Adrenal gland (tissue), 12 donors: ENCODE results near the gene SNTA1. TPM values are rescaled to one million over a fixed set of nuclear protein-coding genes. Genes with fewer than 3 reads are reported as not detected.
A peak's percentile ranks its signal among the peaks of the same experiment; 100 is the strongest.
"Not testable (repeated sequence)": the region's sequence is repeated elsewhere in the genome, so short reads cannot be mapped to it uniquely, and the experiment has no call there.

ENCODE experiments used
- DNase-seq, 7 donors: peaks; one replicate each; pipeline ENCODE4 v3.0.0-alpha.2; 2019 to 2020
- H3K27ac ChIP-seq, 5 donors: fragments of 200-600 bp; sonication (generic) in 4 of 5; 1 replicate in 3 of 5; 2 replicates in 2 of 5; pipeline versions ENCODE4 v1.5.1 to v1.8.0; 2016 to 2020; ENCODE audit warnings: mild to moderate bottlenecking in 1 of 5
- H3K27me3 ChIP-seq: fragments of 200-600 bp; 2 replicates; pipeline ENCODE4 v1.8.0; 2021
- H3K36me3 ChIP-seq, 2 donors: fragments of 200-600 bp; replicated peaks in 1 of 2; 1 replicate in 1 of 2; 2 replicates in 1 of 2; pipeline versions ENCODE4 v1.5.1 to v1.8.0; 2018 to 2022
- H3K4me1 ChIP-seq, 2 donors: fragments of 200-600 bp; replicated peaks in 1 of 2; 1 replicate in 1 of 2; 2 replicates in 1 of 2; pipeline versions ENCODE4 v1.5.1 to v1.8.0; 2018 to 2021
- H3K4me3 ChIP-seq, 4 donors: fragments of 200-600 bp; sonication (generic) in 3 of 4; one replicate each; pipeline ENCODE4 v1.5.1; 2016 to 2018
- H3K9me3 ChIP-seq, 3 donors: fragments of 200-600 bp; sonication (generic) in 1 of 3; replicated peaks in 1 of 3; 1 replicate in 2 of 3; 2 replicates in 1 of 3; pipeline versions ENCODE4 v1.5.1 to v1.8.0; 2016 to 2021
- POLR2A ChIP-seq, 2 donors: fragments of 450-650 bp; IDR thresholded peaks; one replicate each; pipeline ENCODE4 v1.6.1; 2017; ENCODE audit warnings: antibody characterized with exemption in 2 of 2, mild to moderate bottlenecking in 2 of 2, moderate library complexity in 1 of 2
- WGBS, 4 donors: extraction: QIAGEN DNeasy Blood & Tissue Kit in 2 of 4; methylation state at CpG; one replicate each; pipeline versions ENCODE4 v1.1.5 to v1.1.7; 2013 to 2017; 5-methylcytosine and 5-hydroxymethylcytosine counted together
- intact Hi-C, 2 donors: fragments of 100-400 bp; cut with DNase I; formaldehyde crosslinking; loops; one replicate each; pipeline versions ENCODE4 v1.14.1 to v1.15.0; 2022 to 2023
- polyA plus RNA-seq, 3 donors: library from polyadenylated mRNA; stranded (reverse); fragments of 200-250 nt in 2 of 3; fragments of 350-450 nt in 1 of 3; fragmentation: Illumina TruSeq in 1 of 3; extraction: RNeasy Lipid Tissue Mini Kit (QIAGEN cat#74804) in 1 of 3; gene quantifications; one replicate each; pipeline ENCODE4 v1.2.3, GENCODE V29; 2013 to 2014
- total RNA-seq, 9 donors: library from RNA; depleted of rRNA in 4 of 9; stranded (reverse); fragments of >200 nt in 4 of 9; fragments of 120-200 nt in 1 of 9; fragmentation: NEBNext Ultra II Directional in 1 of 9; extraction: Animal tissue kit (Norgen Biotek cat#: 25700) in 1 of 9; gene quantifications; one replicate each; pipeline versions ENCODE4 v1.1.0 to v1.2.4, GENCODE V29; 2013 to 2023
- TF ChIP-seq, protein P1 (sequence below), 6 experiments: fragments of 450-650 bp in 4 of 6; fragments of 200-600 bp in 2 of 6; sonication (generic) in 1 of 6; IDR thresholded peaks; 1 replicate in 5 of 6; 2 replicates in 1 of 6; pipeline versions ENCODE4 v1.5.1 to v1.8.0; 2016 to 2021; ENCODE audit warnings: antibody characterized with exemption in 6 of 6, mild to moderate bottlenecking in 2 of 6, moderate library complexity in 1 of 6
- donor health status: healthy with polysubstance abuse.
- donor health status: Bipolar disorder and iron deficiency.
- donor health status: DM: yes; HTN: yes; CAD: no.
- donor health status: DM: no; HTN: no; CAD: no.
- donor health status: DM: no; HTN: no; CAD: no.
- donor health status: DM: yes; HTN: yes; CAD: no.

Gene SNTA1
- total and polyA plus RNA-seq, 12 donors: 4.3 to 73.2 (median 29.5) TPM

DNA sequence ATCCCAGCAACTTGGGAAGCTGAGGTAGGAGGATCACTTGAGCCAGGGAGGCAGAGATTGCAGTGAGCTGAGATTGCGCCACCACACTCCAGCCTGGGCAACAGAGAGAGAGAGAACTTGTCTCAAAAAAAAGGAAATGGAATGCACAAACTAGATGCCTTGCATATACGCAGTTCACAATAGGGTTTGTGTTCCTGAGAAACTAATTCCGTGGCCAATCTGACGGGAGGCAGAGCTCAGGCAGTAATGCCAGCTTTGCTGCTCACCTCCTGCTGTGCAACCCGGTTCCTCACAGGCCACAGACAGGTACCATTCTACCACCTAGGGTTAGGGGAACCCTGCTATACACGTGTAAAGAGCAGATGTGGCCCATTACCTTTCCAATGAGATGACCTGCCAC, 43.6 kb downstream of the SNTA1 start:
- H3K9me3 ChIP-seq: no peaks in the 10 kb centered on the region
- peak overlapping the region in 1 of 4 donors; percentile 100 for H3K4me3 ChIP-seq
- H3K4me1 ChIP-seq: peaks cover 9 to 27% of the 10 kb centered on the region in 2 donors
- 48 to 63% (median 55%) methylated on average over 6 of the region's 6 CpGs for WGBS, 4 donors
- no peak overlapping the region for H3K27ac ChIP-seq
- H3K36me3 ChIP-seq: peaks cover 0 to 12% of the 10 kb centered on the region in 2 donors
- intact Hi-C loops: no loop called here
- no peak for DNase-seq
- TF ChIP-seq, protein P1, sequence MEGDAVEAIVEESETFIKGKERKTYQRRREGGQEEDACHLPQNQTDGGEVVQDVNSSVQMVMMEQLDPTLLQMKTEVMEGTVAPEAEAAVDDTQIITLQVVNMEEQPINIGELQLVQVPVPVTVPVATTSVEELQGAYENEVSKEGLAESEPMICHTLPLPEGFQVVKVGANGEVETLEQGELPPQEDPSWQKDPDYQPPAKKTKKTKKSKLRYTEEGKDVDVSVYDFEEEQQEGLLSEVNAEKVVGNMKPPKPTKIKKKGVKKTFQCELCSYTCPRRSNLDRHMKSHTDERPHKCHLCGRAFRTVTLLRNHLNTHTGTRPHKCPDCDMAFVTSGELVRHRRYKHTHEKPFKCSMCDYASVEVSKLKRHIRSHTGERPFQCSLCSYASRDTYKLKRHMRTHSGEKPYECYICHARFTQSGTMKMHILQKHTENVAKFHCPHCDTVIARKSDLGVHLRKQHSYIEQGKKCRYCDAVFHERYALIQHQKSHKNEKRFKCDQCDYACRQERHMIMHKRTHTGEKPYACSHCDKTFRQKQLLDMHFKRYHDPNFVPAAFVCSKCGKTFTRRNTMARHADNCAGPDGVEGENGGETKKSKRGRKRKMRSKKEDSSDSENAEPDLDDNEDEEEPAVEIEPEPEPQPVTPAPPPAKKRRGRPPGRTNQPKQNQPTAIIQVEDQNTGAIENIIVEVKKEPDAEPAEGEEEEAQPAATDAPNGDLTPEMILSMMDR (IDR thresholded peaks at IDR 0.05): no peak
- TF ChIP-seq POLR2A (IDR thresholded peaks at IDR 0.05): no peak
- no peaks in the 10 kb centered on the region for H3K27me3 ChIP-seq

GRCh38 chr20:33394718-33395117, 48.8 kb downstream of the SNTA1 start:
- Histone ChIP-seq H3K4me1 (peaks cover under 1 to 8% of the 10 kb centered on the region in 2 donors), H3K27me3 (no peaks in the 10 kb centered on the region), H3K4me3 (no peak overlapping the region), H3K36me3 (peaks cover 0 to 47% of the 10 kb centered on the region in 2 donors), H3K9me3 (no peaks in the 10 kb centered on the region), H3K27ac (no peak overlapping the region)
- WGBS, 4 donors: 92 to 95% (median 94%) methylated on average over 4 of the region's 4 CpGs
- intact Hi-C loops: no loop called here
- no peak for DNase-seq
- TF ChIP-seq, protein P1 (IDR thresholded peaks at IDR 0.05): no peak
- TF ChIP-seq POLR2A (IDR thresholded peaks at IDR 0.05): no peak

- no peaks in the 10 kb centered on the region for H3K9me3 ChIP-seq
- H3K27ac ChIP-seq: no peak overlapping the region
- intact Hi-C loops: no loop called here
- H3K4me3 ChIP-seq: no peak overlapping the region
- peaks cover 0 to 48% of the 10 kb centered on the region in 2 donors for H3K36me3 ChIP-seq
- WGBS, 4 donors: 95 to 100% (median 96%) methylated on average over 4 of the region's 4 CpGs
- H3K4me1 ChIP-seq: no peaks in the 10 kb centered on the region
- H3K27me3 ChIP-seq: no peaks in the 10 kb centered on the region
- DNase-seq: no peak
- no peak for TF ChIP-seq POLR2A (IDR thresholded peaks at IDR 0.05)
- TF ChIP-seq, protein P1 (IDR thresholded peaks at IDR 0.05): no peak
These were observed 50.0 kb downstream of the SNTA1 start for GRCh38 chr20:33393609-33394008.

GRCh38 chr20:33391722-33392415, 51.7 kb downstream of the SNTA1 start:
- H3K4me3 ChIP-seq: no peak overlapping the region
- peaks cover 0 to 56% of the 10 kb centered on the region in 2 donors for H3K36me3 ChIP-seq
- no peak overlapping the region for H3K27ac ChIP-seq
- no peaks in the 10 kb centered on the region for H3K4me1 ChIP-seq
- DNase-seq: no peak
- H3K27me3 ChIP-seq: no peaks in the 10 kb centered on the region
- TF ChIP-seq POLR2A (IDR thresholded peaks at IDR 0.05): no peak
- TF ChIP-seq, protein P1 (IDR thresholded peaks at IDR 0.05): no peak
- intact Hi-C loops: no loop called here
- no peaks in the 10 kb centered on the region for H3K9me3 ChIP-seq
- WGBS, 4 donors: 77 to 86% (median 84%) methylated on average over 9 of the region's 9 CpGs

DNA sequence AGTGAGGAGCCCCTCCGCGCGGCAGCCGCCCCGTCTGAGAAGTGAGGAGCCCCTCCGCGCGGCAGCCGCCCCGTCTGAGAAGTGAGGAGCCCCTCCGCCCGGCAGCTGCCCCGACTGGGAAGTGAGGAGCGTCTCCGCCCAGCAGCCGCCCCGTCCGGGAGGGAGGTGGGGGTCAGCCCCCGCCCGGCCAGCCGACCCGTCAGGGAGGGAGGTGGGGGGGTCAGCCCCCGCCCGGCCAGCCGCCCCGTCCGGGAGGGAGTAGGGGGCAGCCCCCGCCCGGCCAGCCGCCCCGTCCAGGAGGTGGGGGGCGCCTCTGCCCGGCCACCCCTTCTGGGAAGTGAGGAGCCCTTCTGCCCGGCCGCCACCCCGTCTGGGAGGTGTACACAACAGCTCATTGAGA, 54.2 kb downstream of the SNTA1 start:
- intact Hi-C loops, H3K4me1 ChIP-seq, H3K27me3 ChIP-seq, H3K27ac ChIP-seq, DNase-seq, H3K4me3 ChIP-seq, H3K9me3 ChIP-seq: not testable (repeated sequence)
- 97 to 98% (median 98%) methylated on average over 6 to 36 of the region's 36 CpGs for WGBS, 4 donors
- H3K36me3 ChIP-seq: peaks cover 0 to 62% of the 10 kb centered on the region in 2 donors
